HCT116 (cell line): ENCODE measurements around the gene RASGRF1. TPM values are rescaled to one million over a fixed set of nuclear protein-coding genes. Genes with fewer than 3 reads are reported as not detected.

Experiments
- ATAC-seq: fragments of 200-7000 bp; cut with Tn5 transposase; 2 replicates; pipeline ENCODE4 v1.9.1; 2020; ENCODE audit warnings: mild to moderate bottlenecking, moderate library complexity
- BruUV-seq: library from RNA; stranded (reverse); fragments of 400-500 nt; replicated peaks from 2 replicates; lab custom pipeline; 2021; lab: Mats Ljungman, UMichigan
- CTCF ChIA-PET: fragments of 300-600 bp; sonication (Branson Sonifier 250); formaldehyde crosslinking; loops from one replicate; lab custom pipeline; 2021; ENCODE audit warnings: antibody characterized with exemption; lab: Charles Lee
- POLR2A ChIA-PET: fragments of 300-600, 350-600 bp; sonication (Branson Sonifier 250); formaldehyde crosslinking; loops from one replicate; lab custom pipeline; 2021; ENCODE audit warnings: antibody characterized with exemption; lab: Charles Lee
- RAD21 ChIA-PET, 2 experiments: fragments of 300-600 bp; sonication (Branson Sonifier 250); formaldehyde crosslinking; loops; one replicate each; lab custom pipeline; 2023; ENCODE audit warnings: low total read pairs in 2 of 2; ENCODE audit not compliant: uncharacterized antibody in 2 of 2, unreplicated experiment in 2 of 2, low non-redundant PET in 1 of 2; lab: Charles Lee
- DNase-seq: peaks from one replicate; pipeline ENCODE4 v3.0.0-alpha.2; 2010; ENCODE audit warnings: low read depth, low spot score
- H2AFZ ChIP-seq: fragments of 200-600 bp; shearing (Covaris generic), sonication (generic); 2 replicates; pipeline ENCODE4 v1.6.1; 2017; ENCODE audit warnings: low read depth, mixed run types, mixed read lengths, antibody characterized with exemption, low read length; ENCODE audit not compliant: poor library complexity, severe bottlenecking
- H3K27ac ChIP-seq: 2 replicates; pipeline ENCODE4 v1.5.1; 2012; ENCODE audit warnings: low read depth, low read length
- H3K27me3 ChIP-seq: fragments of 200-600 bp; sonication (generic); 2 replicates; pipeline ENCODE4 v1.6.1; 2016; ENCODE audit warnings: mixed run types, low read length, mixed read lengths; ENCODE audit not compliant: insufficient read depth
- H3K36me3 ChIP-seq, 2 experiments: fragments of 200-500 bp in 1 of 2; fragments of 200-600 bp in 1 of 2; sonication (Bioruptor generic) in 1 of 2; sonication (generic) in 1 of 2; 2 replicates each; pipeline versions ENCODE4 v1.5.1 to v1.6.1; 2014 to 2016; ENCODE audit warnings: low read length in 2 of 2, inconsistent platforms in 1 of 2, mixed read lengths in 1 of 2, mixed run types in 1 of 2; ENCODE audit not compliant: insufficient read depth in 2 of 2, control insufficient read depth in 1 of 2
- H3K4me1 ChIP-seq, 2 experiments: fragments of 200-600 bp in 1 of 2; sonication (generic) in 1 of 2; 2 replicates each; pipeline versions ENCODE4 v1.5.1 to v1.6.1; 2012 to 2017; ENCODE audit warnings: low read length in 2 of 2, inconsistent platforms in 1 of 2, mild to moderate bottlenecking in 1 of 2, mixed read lengths in 1 of 2, mixed run types in 1 of 2, moderate library complexity in 1 of 2; ENCODE audit not compliant: insufficient read depth in 2 of 2, control insufficient read depth in 1 of 2
- H3K4me2 ChIP-seq: fragments of 200-600 bp; sonication (generic); 2 replicates; pipeline ENCODE4 v1.6.1; 2017; ENCODE audit warnings: mixed run types, low read length, mixed read lengths
- H3K4me3 ChIP-seq, 2 experiments: fragments of 200-600 bp in 1 of 2; sonication (generic) in 1 of 2; replicated peaks in 1 of 2; 2 replicates each; pipeline ENCODE4 v1.5.1; 2011 to 2016; ENCODE audit warnings: low read length in 2 of 2, control low read depth in 1 of 2, low read depth in 1 of 2, mild to moderate bottlenecking in 1 of 2, mixed read lengths in 1 of 2, mixed run types in 1 of 2
- H3K79me2 ChIP-seq: fragments of 200-600 bp; sonication (generic); 2 replicates; pipeline ENCODE4 v1.6.1; 2017; ENCODE audit warnings: mild to moderate bottlenecking, mixed run types, low read length, moderate library complexity, mixed read lengths; ENCODE audit not compliant: insufficient read depth
- H3K9ac ChIP-seq: fragments of 200-600 bp; sonication (generic); 2 replicates; pipeline ENCODE4 v1.6.1; 2016; ENCODE audit warnings: low read length, mixed read lengths
- H3K9me2 ChIP-seq: fragments of 200-600 bp; sonication (generic), shearing (Covaris generic); 2 replicates; pipeline ENCODE4 v1.6.1; 2017; ENCODE audit warnings: mixed run types, mild to moderate bottlenecking, moderate library complexity; ENCODE audit not compliant: insufficient read depth
- H3K9me3 ChIP-seq, 2 experiments: fragments of 200-500 bp in 1 of 2; fragments of 200-600 bp in 1 of 2; sonication (Bioruptor generic) in 1 of 2; sonication (generic) in 1 of 2; 2 replicates each; pipeline ENCODE4 v1.6.1; 2014 to 2017; ENCODE audit warnings: low read length in 2 of 2, mixed read lengths in 2 of 2, inconsistent platforms in 1 of 2, low read depth in 1 of 2, mild to moderate bottlenecking in 1 of 2, mixed run types in 1 of 2, moderate library complexity in 1 of 2; ENCODE audit not compliant: control insufficient read depth in 1 of 2, insufficient read depth in 1 of 2
- H4K20me1 ChIP-seq: fragments of 200-600 bp; sonication (generic), shearing (Covaris generic); 2 replicates; pipeline ENCODE4 v1.6.1; 2017; ENCODE audit warnings: mixed run types, mild to moderate bottlenecking, moderate library complexity; ENCODE audit not compliant: insufficient read depth
- EZH2 ChIP-seq: fragments of 200-600 bp; sonication (generic); IDR thresholded peaks from 2 replicates; pipeline ENCODE4 v1.6.1; 2017; ENCODE audit warnings: antibody characterized with exemption, mixed run types
- RAD21 ChIP-seq: IDR thresholded peaks from 2 replicates; pipeline ENCODE4 v1.6.1; 2012; ENCODE audit warnings: low read depth, mild to moderate bottlenecking
- SIN3A ChIP-seq: IDR thresholded peaks from 2 replicates; pipeline ENCODE4 v1.6.1; 2012; ENCODE audit warnings: low read depth
- TCF7L2 ChIP-seq: IDR thresholded peaks from 2 replicates; pipeline ENCODE4 v1.7.0; 2011; ENCODE audit warnings: borderline replicate concordance, inconsistent platforms; ENCODE audit not compliant: insufficient read depth, insufficient read length; ENCODE audit errors: extremely low read depth
- intact Hi-C: fragments of 100-400 bp; cut with micrococcal nuclease; formaldehyde crosslinking; loops from 2 replicates; pipeline ENCODE4 v1.10.0; 2022
- total RNA-seq: library from RNA; stranded (reverse); gene quantifications from one replicate; pipeline ENCODE4 v1.2.1, GENCODE V29; 2021; ENCODE audit not compliant: unreplicated experiment
- TF ChIP-seq, protein P1 (sequence below): IDR thresholded peaks from 2 replicates; pipeline ENCODE4 v1.6.1; 2012
- TF ChIP-seq, protein P2 (sequence below): IDR thresholded peaks from 2 replicates; pipeline ENCODE4 v1.6.1; 2012; ENCODE audit warnings: low read depth
- TF ChIP-seq, protein P3 (sequence below): IDR thresholded peaks from 2 replicates; pipeline ENCODE4 v1.6.1; 2011; ENCODE audit warnings: mild to moderate bottlenecking, low read length, moderate library complexity; ENCODE audit not compliant: insufficient replicate concordance; ENCODE audit errors: extremely low read depth

RASGRF1 gene
- total RNA-seq, 1 experiment from 2014 or later = 2.4 TPM

DNA sequence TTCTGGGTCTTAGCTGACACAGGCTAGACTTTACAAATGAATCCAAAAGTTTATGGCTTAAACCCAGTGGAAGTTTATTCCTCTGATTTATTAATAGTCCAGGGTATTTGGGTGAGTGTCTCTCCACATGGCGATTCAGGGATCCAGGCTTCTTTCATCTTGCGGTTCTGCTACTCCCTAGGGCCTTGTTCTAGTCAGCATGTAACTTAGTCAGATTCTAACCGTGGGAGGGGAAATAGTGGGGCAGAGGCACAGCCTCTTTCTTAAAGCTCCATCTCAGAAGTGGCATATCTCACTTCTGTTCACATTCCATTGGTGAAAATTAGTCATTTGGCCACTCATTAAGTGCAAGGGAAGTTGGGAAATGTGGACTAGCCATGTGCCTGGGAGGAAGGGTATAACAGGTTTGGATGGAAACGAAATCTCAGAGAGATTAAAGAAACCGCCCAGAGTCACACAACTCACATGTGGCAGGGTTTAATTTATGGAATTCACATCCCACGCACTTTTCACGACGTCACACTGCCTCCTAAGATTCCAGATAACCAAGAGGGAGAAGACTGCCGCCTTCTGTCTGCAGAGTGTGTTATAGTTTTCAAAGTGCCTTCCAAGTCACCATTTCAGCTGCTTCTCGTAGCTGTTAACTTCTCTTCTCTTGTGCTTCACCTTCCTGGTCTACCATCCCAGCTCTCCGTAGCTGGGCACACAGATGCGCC is 11.4 kb upstream of the RASGRF1 start:
- Histone ChIP-seq H3K4me1 (peaks cover 0 to 5% of the 10 kb centered on the region in 2 experiments; a peak in 1 of 4 replicates), H3K4me3 (no peak overlapping the region), H3K27me3 (peaks cover 58% of the 10 kb centered on the region), H3K9me2 (no peaks in the 10 kb centered on the region), H2AFZ (no peak overlapping the region), H3K4me2 (no peak overlapping the region), H3K36me3 (no peaks in the 10 kb centered on the region), H3K9ac (no peak overlapping the region), H3K9me3 (no peaks in the 10 kb centered on the region), H3K79me2 (no peaks in the 10 kb centered on the region), H4K20me1 (no peaks in the 10 kb centered on the region), H3K27ac (no peak overlapping the region)
- no TSS peak for BruUV-seq
- ChIA-PET POLR2A (no interaction called here), CTCF (no interaction called here), RAD21 (interaction anchor here in 1 of 2 experiments (0.6 kb wide), 1 partner anchor 62 kb away, joined by 3 read pairs; no protein-coding TSS in a partner anchor)
- peak; percentile 42; the same call in 1 of the 2 replicates for ATAC-seq
- no peak for TF ChIP-seq SIN3A
- TF ChIP-seq, protein P1, sequence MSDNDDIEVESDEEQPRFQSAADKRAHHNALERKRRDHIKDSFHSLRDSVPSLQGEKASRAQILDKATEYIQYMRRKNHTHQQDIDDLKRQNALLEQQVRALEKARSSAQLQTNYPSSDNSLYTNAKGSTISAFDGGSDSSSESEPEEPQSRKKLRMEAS = no peak
- TF ChIP-seq TCF7L2 = no peak
- TF ChIP-seq EZH2 = no peak
- peak; percentile 18; the same call in 1 of the 2 replicates for TF ChIP-seq RAD21
- intact Hi-C loops = no loop called here
- peak; percentile 3 for DNase-seq

DNA sequence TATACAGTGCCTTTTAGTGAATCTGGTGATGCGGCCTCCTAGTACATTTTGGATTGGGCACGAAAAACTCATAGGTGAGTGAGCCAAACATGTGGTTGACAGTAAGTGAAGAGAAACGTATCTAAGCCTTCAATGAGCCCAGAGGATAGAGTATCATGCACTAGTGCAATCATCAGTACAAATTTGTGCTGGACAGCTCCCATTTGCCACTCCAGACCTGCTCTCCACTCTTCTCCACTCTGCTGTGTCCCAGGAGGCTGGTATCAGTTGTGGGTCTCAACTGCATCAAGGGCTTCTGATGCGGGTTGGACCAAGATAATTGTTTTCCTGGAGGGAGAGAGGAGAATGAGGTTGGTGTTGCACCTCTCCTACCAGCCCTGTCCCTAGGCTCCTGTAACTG is 9.1 kb upstream of the RASGRF1 start:
- Histone ChIP-seq H3K79me2 (no peaks in the 10 kb centered on the region), H3K36me3 (no peaks in the 10 kb centered on the region), H3K27ac (no peak overlapping the region), H3K4me3 (no peak overlapping the region), H4K20me1 (no peaks in the 10 kb centered on the region), H3K9me2 (no peaks in the 10 kb centered on the region), H3K4me2 (no peak overlapping the region), H3K27me3 (peaks cover 58% of the 10 kb centered on the region), H3K9ac (no peak overlapping the region), H3K9me3 (no peaks in the 10 kb centered on the region), H3K4me1 (peaks cover 0 to 5% of the 10 kb centered on the region in 2 experiments; a peak in 1 of 4 replicates), H2AFZ (no peak overlapping the region)
- BruUV-seq = no TSS peak
- no peak for DNase-seq
- intact Hi-C loops = no loop called here
- CTCF ChIA-PET = interaction anchor here (1.5 kb wide), 1 partner anchor 85 kb away, joined by 3 read pairs; no protein-coding TSS in a partner anchor
- RAD21 ChIA-PET = no interaction called here
- TF ChIP-seq, protein P2, sequence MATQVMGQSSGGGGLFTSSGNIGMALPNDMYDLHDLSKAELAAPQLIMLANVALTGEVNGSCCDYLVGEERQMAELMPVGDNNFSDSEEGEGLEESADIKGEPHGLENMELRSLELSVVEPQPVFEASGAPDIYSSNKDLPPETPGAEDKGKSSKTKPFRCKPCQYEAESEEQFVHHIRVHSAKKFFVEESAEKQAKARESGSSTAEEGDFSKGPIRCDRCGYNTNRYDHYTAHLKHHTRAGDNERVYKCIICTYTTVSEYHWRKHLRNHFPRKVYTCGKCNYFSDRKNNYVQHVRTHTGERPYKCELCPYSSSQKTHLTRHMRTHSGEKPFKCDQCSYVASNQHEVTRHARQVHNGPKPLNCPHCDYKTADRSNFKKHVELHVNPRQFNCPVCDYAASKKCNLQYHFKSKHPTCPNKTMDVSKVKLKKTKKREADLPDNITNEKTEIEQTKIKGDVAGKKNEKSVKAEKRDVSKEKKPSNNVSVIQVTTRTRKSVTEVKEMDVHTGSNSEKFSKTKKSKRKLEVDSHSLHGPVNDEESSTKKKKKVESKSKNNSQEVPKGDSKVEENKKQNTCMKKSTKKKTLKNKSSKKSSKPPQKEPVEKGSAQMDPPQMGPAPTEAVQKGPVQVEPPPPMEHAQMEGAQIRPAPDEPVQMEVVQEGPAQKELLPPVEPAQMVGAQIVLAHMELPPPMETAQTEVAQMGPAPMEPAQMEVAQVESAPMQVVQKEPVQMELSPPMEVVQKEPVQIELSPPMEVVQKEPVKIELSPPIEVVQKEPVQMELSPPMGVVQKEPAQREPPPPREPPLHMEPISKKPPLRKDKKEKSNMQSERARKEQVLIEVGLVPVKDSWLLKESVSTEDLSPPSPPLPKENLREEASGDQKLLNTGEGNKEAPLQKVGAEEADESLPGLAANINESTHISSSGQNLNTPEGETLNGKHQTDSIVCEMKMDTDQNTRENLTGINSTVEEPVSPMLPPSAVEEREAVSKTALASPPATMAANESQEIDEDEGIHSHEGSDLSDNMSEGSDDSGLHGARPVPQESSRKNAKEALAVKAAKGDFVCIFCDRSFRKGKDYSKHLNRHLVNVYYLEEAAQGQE = peak; percentile 58
- TF ChIP-seq, protein P3, sequence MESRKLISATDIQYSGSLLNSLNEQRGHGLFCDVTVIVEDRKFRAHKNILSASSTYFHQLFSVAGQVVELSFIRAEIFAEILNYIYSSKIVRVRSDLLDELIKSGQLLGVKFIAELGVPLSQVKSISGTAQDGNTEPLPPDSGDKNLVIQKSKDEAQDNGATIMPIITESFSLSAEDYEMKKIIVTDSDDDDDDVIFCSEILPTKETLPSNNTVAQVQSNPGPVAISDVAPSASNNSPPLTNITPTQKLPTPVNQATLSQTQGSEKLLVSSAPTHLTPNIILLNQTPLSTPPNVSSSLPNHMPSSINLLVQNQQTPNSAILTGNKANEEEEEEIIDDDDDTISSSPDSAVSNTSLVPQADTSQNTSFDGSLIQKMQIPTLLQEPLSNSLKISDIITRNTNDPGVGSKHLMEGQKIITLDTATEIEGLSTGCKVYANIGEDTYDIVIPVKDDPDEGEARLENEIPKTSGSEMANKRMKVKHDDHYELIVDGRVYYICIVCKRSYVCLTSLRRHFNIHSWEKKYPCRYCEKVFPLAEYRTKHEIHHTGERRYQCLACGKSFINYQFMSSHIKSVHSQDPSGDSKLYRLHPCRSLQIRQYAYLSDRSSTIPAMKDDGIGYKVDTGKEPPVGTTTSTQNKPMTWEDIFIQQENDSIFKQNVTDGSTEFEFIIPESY = no peak
- no peak for ATAC-seq
- POLR2A ChIA-PET = no interaction called here
